NOMO-1 treated with DMSO at 0.1 percent for 48 hours (cell line): ENCODE data around the gene EGF.
A peak's percentile ranks its signal among the peaks of the same experiment; 100 is the strongest.
"Not testable (repeated sequence)": the region's sequence is repeated elsewhere in the genome, so short reads cannot be mapped to it uniquely, and the experiment has no call there.

Experiments
- DNase-seq: peaks from one replicate; lab custom pipeline; 2025; ENCODE audit not compliant: unreplicated experiment; lab: John Stamatoyannopoulos, UW

EGF gene

DNA sequence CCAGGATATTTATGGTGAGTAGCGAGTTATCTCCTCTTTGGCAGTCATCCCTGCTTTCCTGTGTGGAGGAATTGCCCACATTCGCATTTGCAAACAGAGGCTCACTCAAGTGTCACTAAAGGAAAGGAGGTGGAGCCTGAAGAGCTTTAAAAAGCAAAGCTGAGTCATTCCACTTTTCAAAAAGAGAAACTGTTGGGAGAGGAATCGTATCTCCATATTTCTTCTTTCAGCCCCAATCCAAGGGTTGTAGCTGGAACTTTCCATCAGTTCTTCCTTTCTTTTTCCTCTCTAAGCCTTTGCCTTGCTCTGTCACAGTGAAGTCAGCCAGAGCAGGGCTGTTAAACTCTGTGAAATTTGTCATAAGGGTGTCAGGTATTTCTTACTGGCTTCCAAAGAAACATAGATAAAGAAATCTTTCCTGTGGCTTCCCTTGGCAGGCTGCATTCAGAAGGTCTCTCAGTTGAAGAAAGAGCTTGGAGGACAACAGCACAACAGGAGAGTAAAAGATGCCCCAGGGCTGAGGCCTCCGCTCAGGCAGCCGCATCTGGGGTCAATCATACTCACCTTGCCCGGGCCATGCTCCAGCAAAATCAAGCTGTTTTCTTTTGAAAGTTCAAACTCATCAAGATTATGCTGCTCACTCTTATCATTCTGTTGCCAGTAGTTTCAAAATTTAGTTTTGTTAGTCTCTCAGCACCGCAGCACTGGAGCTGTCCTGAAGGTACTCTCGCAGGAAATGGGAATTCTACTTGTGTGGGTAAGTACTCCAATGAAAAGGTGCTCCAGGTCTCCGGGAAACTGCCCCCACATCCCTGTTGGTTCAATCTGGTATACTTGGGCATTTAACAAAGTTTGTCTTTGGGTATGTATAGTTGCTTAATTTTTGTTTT is at the start of gene EGF:
EGF (plus strand) TSS at position 178 of the 890 bp plus-strand sequence; CDS start at position 631, 453 bp downstream.
- DNase-seq: peak; percentile 4

GRCh38 chr4:109864134-109864533 is 48.5 kb upstream of the EGF start:
- DNase-seq: no peak

DNA sequence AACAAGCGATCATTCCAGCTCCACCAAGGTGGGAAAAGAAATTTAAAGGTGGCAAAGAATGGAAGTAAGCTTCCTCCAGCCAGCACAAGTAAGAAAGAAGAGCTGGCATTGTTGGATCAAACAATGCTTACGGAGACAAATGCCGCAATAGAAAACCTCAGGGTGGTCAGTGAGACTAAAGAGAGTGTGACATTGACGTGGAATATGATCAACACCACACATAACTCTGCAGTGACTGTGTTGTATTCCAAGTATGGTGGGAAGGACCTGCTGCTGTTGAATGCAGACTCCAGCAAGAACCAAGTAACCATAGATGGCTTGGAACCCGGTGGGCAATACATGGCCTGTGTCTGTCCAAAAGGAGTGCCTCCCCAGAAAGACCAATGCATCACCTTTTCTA is 42.6 kb upstream of the EGF start:
- no peak for DNase-seq

DNA sequence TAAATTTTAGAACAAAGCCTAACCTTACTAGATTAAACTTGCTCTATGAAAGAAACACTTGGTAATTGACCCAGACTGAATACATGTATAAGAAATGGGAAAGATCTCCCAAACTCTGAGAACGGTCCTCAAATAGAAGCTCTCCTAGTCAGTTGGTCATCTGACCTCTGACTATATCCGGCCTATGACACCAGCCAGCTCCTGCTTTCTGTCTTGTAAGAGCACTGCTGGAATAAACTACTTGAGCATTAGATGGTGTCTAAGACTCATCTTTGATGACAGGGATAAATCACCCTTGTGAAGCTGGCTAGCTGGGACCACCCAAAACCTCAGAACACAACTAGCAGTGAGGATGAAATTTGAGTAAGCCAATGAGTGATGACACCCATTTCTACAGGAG is 40.6 kb upstream of the EGF start:
- no peak for DNase-seq

DNA sequence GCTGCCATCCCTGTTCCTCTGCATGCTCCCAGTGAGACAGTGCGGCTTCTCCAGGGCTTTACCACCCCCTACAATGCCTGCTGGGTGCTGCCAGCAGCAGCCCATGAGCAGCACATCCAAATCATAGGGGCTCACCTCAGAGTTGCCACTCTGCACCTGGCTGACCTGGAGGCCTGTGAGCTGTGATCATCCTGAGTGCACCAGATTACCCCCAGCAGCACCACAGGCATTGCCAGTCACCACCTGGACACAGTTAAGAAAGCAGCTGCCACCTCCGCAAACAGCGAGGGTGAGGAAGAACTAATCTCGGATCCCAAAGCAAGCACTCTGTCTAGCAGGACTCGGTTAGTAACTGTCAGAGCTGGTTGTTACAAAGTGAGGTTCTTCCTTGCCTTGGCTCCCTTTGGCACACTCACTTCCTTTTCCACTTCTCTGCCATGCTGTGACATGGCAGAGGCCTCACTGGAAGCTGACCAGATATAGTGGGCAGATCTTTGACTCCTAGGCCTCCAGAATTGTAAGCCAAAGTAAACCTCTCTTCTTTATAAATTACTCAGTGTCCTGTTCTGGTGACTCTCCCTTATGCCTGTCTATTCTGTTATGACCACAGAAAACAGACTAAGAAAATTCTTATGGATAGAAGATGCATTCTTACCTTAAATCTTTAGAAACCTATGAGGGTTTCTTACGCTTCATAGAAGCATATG is 39.6 kb upstream of the EGF start:
- no peak for DNase-seq

- DNase-seq: no peak
Observed at GRCh38 chr4:109873791-109874514, 38.7 kb upstream of the EGF start.

DNA sequence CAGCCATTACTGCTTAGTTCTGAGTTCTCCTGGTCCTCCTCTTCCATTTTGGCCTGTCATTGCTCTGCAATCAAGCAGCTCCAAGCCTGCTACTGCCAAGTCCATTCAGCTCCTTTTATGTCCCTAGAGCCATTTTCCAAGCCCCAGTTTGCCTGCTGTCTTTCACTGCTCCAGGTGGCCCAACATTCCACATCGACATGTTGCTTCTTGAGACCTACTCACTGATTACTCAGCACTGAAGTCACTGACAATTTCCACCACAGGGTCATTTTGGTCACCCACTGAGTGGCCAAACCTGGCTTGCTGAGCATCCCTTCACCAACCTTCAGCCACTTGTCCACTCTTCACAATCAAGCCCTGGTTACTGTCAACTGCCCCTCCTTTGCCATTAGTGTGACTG is 37.6 kb upstream of the EGF start:
- no peak for DNase-seq

DNA sequence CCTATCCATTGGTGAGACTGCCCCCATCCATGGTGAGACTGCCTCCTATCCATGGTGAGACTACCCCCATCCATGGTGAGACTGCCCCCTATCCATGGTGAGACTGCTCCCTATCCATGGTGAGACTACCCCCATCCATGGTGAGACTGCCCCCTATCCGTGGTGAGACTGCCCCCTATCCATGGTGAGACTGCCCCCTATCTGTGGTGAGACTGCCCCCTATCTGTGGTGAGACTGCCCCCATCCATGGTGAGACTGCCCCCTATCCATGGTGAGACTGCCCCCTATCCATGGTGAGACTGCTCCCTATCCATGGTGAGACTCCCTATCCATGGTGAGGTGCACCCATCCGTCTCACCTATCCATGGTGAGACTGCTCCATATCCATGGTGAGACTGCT is 37.1 kb upstream of the EGF start:
- DNase-seq: not testable (repeated sequence)

GRCh38 chr4:109876634-109877265 is 35.9 kb upstream of the EGF start:
- no peak for DNase-seq

DNA sequence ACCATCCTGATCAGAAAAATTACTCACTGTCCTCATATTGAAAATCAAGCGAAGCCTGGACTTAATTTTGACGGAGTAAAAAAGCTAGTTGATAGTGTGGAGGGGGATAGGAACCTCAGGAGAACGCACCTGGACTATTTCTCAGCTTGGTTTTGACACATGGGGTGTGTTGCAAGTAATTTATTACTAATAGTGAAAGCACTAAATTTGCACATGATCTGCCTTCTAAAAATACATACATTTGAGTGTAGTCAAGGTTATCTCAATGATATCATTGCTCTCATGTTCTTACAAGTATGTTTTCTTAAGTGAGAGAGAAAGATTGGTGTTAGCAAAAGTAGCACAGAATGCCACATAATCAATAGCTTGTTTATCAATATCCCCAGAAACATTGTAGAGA is 35.3 kb upstream of the EGF start:
- no peak for DNase-seq

DNA sequence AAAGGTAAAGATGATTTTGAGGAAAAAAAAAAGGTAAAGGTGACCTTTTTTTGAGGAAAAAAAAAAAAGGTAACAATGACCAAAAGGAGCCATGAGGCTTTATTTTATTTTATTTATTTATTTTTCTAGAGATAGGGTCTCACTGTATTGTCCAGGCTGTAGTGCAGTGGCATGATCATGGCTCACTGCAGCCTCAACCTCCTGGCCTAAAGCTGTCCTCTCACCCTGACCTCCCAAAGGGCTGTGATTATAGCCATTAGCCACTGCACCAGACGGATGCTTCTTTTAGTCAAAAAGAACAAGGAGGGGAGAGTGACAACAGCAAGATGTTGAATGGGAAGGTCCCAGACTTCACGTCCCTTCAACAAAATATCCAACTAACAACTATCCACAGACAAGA is 34.3 kb upstream of the EGF start:
- DNase-seq: no peak

- no peak for DNase-seq
Observed at GRCh38 chr4:109879081-109879480, 33.6 kb upstream of the EGF start.

- no peak for DNase-seq
Observed at GRCh38 chr4:109879636-109880314, 32.9 kb upstream of the EGF start.

- DNase-seq: no peak
Observed at GRCh38 chr4:109886303-109886702, 26.4 kb upstream of the EGF start.

DNA sequence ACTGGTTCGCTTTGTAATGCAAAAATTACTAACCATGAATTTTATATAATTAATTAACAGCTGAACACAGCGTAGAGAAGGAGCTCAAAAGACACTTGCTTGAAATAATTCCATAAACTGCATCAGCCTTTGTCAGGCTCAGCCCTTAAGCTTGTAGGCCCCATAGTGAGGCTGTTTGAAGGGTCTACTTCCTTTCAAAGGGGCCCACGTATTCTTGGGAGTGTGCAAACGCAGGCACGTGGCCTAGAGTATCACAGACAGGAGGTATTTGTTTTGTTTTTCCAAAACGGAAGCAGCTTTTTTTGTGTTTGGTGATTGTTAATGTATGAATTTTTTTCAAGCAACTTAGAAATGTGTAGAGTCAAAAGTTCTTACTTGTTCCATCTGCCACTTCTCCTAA is 25.6 kb upstream of the EGF start:
- DNase-seq: no peak

- no peak for DNase-seq
Observed at GRCh38 chr4:109890076-109890475, 22.6 kb upstream of the EGF start.

DNA sequence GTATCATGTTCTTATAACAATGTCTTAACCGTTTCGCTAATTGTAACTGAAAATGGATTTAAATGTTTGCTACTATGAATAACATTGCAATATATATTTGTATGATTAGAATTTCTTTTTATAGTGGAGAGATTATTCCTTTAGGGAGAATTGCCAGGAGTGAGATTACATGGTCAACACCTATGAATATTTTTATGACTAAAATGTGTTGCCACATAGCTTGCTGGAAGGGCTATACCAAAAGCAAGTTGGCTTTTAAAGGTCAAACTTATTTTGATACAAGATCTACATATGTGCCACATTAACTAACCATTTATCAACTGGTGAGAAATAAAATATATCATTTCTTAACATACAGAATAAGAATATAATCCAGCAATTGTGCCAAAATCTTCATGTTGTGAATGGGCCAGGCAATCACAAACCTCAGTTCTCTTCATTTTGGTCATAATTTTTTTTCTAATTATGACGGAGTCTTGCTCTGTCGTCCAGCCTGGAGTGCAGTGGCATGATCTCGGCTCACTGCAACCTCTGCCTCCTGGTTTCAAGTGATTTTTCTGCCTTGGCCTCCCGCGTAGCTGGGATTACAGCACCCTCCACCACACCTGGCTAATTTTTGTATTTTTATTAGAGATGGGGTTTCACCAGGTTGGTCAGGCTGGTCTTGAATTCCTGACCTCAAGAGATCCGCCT is 10.0 kb upstream of the EGF start:
- no peak for DNase-seq

DNA sequence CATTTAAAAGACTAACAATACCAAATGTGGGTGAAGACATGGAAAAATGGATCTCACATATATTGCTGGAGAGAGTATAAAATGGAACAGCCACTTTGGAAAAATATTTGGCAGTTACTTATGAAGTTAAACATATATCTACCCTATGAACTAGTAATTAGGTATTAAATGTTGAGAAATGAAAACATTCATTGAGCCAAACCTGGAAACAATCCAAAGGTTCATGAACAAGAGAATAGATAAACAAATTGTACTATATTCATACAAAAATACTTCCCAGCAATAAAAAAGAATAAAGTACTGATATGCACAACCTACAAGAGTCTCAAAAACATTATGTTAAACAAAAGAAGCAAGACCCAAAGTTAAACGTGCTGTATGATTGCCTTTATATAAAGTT is 4.0 kb upstream of the EGF start:
- DNase-seq: no peak

- DNase-seq: no peak
Observed at GRCh38 chr4:109910256-109910655, 2.4 kb upstream of the EGF start.

GRCh38 chr4:109913596-109914241 is 1.0 kb downstream of the EGF start:
- DNase-seq: no peak
